Tibial nerve (tissue), 3 donors: Measurements from ENCODE around the gene TEX9.

Experiments
- CTCF ChIP-seq, 5 experiments: fragments of 200-600 bp in 3 of 5; fragments of 450-650 bp in 2 of 5; sonication (generic) in 3 of 5; IDR thresholded peaks; one replicate each; pipeline ENCODE4 v1.5.1; 2016 to 2019; ENCODE audit warnings: antibody characterized with exemption in 5 of 5, mild to moderate bottlenecking in 3 of 5, moderate library complexity in 2 of 5
- POLR2A ChIP-seq, 2 donors: fragments of 450-650 bp; IDR thresholded peaks; one replicate each; pipeline ENCODE4 v1.6.1; 2017; ENCODE audit warnings: antibody characterized with exemption in 2 of 2, mild to moderate bottlenecking in 2 of 2, moderate library complexity in 2 of 2

DNA sequence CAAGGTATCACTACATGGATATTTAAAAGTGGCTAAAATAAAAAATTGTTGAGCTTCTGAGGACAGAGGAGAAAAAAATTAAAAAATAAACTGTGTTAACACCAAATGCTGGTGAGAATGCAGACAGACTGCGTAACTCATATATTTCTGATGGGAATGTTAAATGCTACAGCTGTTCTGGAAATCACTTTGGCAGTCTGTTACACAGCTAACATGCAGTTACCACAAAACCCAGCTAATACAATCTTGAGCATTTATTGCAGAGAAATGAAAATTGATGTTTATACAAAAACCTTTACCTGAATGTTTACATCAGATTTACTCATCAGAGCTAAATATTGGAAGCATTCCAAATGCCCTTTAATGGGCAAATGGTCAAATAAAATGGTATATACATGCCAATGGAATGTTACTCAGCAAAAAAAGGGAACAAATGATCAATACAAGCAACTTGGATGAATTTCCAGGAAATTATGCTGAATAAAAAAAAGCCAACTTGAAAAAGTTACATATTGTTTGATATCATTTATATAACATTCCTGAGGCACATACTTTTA lies 75.1 kb downstream of the TEX9 start:
- TF ChIP-seq POLR2A (IDR thresholded peaks at IDR 0.05), result no peak
- no peak for TF ChIP-seq CTCF (IDR thresholded peaks at IDR 0.05)
